HepG2 (cell line): ENCODE results near the gene IQSEC1. TPM values are rescaled to one million over a fixed set of nuclear protein-coding genes. Genes with fewer than 3 reads are reported as not detected.
A peak's percentile ranks its signal among the peaks of the same experiment; 100 is the strongest.

Source experiments
- ATF7-NPFF ChIP-seq: sonication (generic); formaldehyde crosslinking; IDR thresholded peaks from 2 replicates; pipeline ENCODE4 v1.8.1; 2023; ENCODE audit warnings: mild to moderate bottlenecking, low read depth, missing genetic modification reagents, moderate library complexity
- BORCS8-MEF2B ChIP-seq: sonication (generic); formaldehyde crosslinking; IDR thresholded peaks from 2 replicates; pipeline ENCODE4 v1.8.0; 2022; ENCODE audit warnings: mild to moderate bottlenecking, missing genetic modification reagents
- CCAR2 ChIP-seq: fragments of 200-400 bp; formaldehyde crosslinking; optimal IDR thresholded peaks from 2 replicates; pipeline ENCODE3; 2018; ENCODE audit warnings: low read depth, mild to moderate bottlenecking, low read length, moderate library complexity
- CENPX ChIP-seq: sonication (generic); formaldehyde crosslinking; IDR thresholded peaks from 2 replicates; pipeline ENCODE4 v1.9.0; 2021; ENCODE audit warnings: mild to moderate bottlenecking, missing genetic modification reagents, moderate library complexity
- CREB3 ChIP-seq: sonication (generic); formaldehyde crosslinking; IDR thresholded peaks from 2 replicates; pipeline ENCODE4 v1.5.0; 2020; ENCODE audit warnings: missing genetic modification reagents
- EP300 ChIP-seq, 3 experiments: sonication (generic) in 1 of 3; formaldehyde crosslinking in 1 of 3; IDR thresholded peaks; 2 replicates each; pipeline versions ENCODE4 v1.5.1 to v1.6.1; 2011 to 2020; ENCODE audit warnings: low read depth in 2 of 3, low read length in 2 of 3, borderline replicate concordance in 1 of 3, improper control_type of control experiment in 1 of 3, mild to moderate bottlenecking in 1 of 3, missing genetic modification reagents in 1 of 3, moderate library complexity in 1 of 3
- FOXP1 ChIP-seq, 2 experiments: fragments of 450-650 bp in 1 of 2; IDR thresholded peaks; 2 replicates each; pipeline ENCODE4 v1.6.1; 2017 to 2018; ENCODE audit warnings: antibody characterized with exemption in 1 of 2
- RCOR2 ChIP-seq: IDR thresholded peaks from 2 replicates; pipeline ENCODE4 v1.6.1; 2016; ENCODE audit warnings: missing biosample characterization, missing genetic modification reagents
- SKI ChIP-seq: fragments of 450-650 bp; IDR thresholded peaks from one replicate; pipeline ENCODE4 v1.6.1; 2018; ENCODE audit warnings: mild to moderate bottlenecking; ENCODE audit not compliant: partially characterized antibody
- SOX13 ChIP-seq, 3 experiments: fragments of 450-650 bp in 1 of 3; sonication (generic) in 1 of 3; formaldehyde crosslinking in 1 of 3; IDR thresholded peaks in 2 of 3; conservative IDR thresholded peaks in 1 of 3; 2 replicates each; pipeline versions ENCODE4 v1.5.0 to v1.6.1; 2016 to 2020; ENCODE audit warnings: antibody characterized with exemption in 1 of 3, mild to moderate bottlenecking in 1 of 3, missing compliant biosample characterization in 1 of 3, missing genetic modification reagents in 1 of 3, moderate library complexity in 1 of 3
- SOX5 ChIP-seq: IDR thresholded peaks from 2 replicates; pipeline ENCODE4 v1.6.1; 2016; ENCODE audit warnings: borderline replicate concordance
- SP5 ChIP-seq: IDR thresholded peaks from 2 replicates; pipeline ENCODE4 v1.6.1; 2016; ENCODE audit warnings: low read depth, borderline replicate concordance
- TAF15 ChIP-seq: fragments of 200-400 bp; formaldehyde crosslinking; IDR thresholded peaks from one replicate; pipeline ENCODE4 v1.6.1; 2018; ENCODE audit warnings: mild to moderate bottlenecking, low read depth, low read length; ENCODE audit not compliant: poor library complexity, severe bottlenecking
- USF2 ChIP-seq, 2 experiments: sonication (generic) in 1 of 2; formaldehyde crosslinking in 1 of 2; IDR thresholded peaks; 2 replicates each; pipeline versions ENCODE4 v1.5.1 to v1.6.1; 2011 to 2020; ENCODE audit warnings: borderline replicate concordance in 1 of 2, low read depth in 1 of 2, low read length in 1 of 2, mild to moderate bottlenecking in 1 of 2, missing genetic modification reagents in 1 of 2, moderate library complexity in 1 of 2
- ZBTB1 ChIP-seq: sonication (generic); formaldehyde crosslinking; IDR thresholded peaks from 2 replicates; pipeline ENCODE4 v1.4.0; 2020; ENCODE audit warnings: missing genetic modification reagents, borderline replicate concordance
- ZBTB37 ChIP-seq: sonication (generic); formaldehyde crosslinking; IDR thresholded peaks from 2 replicates; pipeline ENCODE4 v1.4.0; 2020; ENCODE audit warnings: mild to moderate bottlenecking, missing genetic modification reagents
- ZFP36L1 ChIP-seq: sonication (generic); formaldehyde crosslinking; IDR thresholded peaks from 2 replicates; pipeline ENCODE4 v1.8.0; 2022; ENCODE audit warnings: mild to moderate bottlenecking, missing genetic modification reagents, moderate library complexity
- ZGPAT ChIP-seq: IDR thresholded peaks from 2 replicates; pipeline ENCODE4 v1.6.1; 2016; ENCODE audit warnings: mild to moderate bottlenecking
- polyA plus RNA-seq, 8 experiments: library from polyadenylated mRNA; depleted of rRNA in 3 of 8; stranded (reverse) in 7 of 8; unstranded in 1 of 8; fragments of >200 nt; fragmentation: Illumina TruSeq in 4 of 8; extraction: Trizol in 4 of 8; gene quantifications; 2 replicates each; pipeline versions ENCODE4 v1.2.1 to v1.2.3, GENCODE V29; 2011 to 2016; ENCODE audit warnings: low read depth in 4 of 8, missing spikeins in 1 of 8, mixed read lengths in 1 of 8; ENCODE audit not compliant: insufficient read depth in 1 of 8
- total RNA-seq, 5 experiments: library from RNA; depleted of rRNA; stranded (reverse); fragments of >200 nt; fragmentation: Illumina TruSeq; extraction: Trizol; gene quantifications; 2 replicates each; pipeline ENCODE4 v1.2.3, GENCODE V29; 2016; ENCODE audit warnings: low read depth in 1 of 5

IQSEC1 gene
- total and polyA plus RNA-seq, 2 of the 13 experiments (the other 11 are each of a cell fraction or from before 2014, with no cell fraction given): 17.4 to 20.2 TPM

GRCh38 chr3:12999147-13000140 is 73.8 kb downstream of the IQSEC1 start (continued):
- TF ChIP-seq SOX13 (IDR thresholded peaks at IDR 0.05) (peak; percentile 87), SOX13 (CRISPR knock-in tag; conservative IDR thresholded peaks at IDR 0.05 in 1 of 2, IDR thresholded peaks at IDR 0.05 in 1 of 2) (peak in 1 of 2 experiments; percentile 94; a peak in 2 of 4 replicates), SOX5 (CRISPR knock-in tag) (peak; percentile 94), TAF15 (no peak), EP300 (IDR thresholded peaks at IDR 0.05; ENCODE audit: low read depth in 2 of 2, low read length in 2 of 2) (peak in 1 of 2 experiments; percentile 72; a peak in 1 of 4 replicates), EP300 (CRISPR knock-in tag; IDR thresholded peaks at IDR 0.05; ENCODE audit: borderline replicate concordance) (peak; percentile 60; the same call in 1 of the 2 replicates), CREB3 (CRISPR knock-in tag) (no peak), CCAR2 (no peak), ATF7-NPFF (no peak), ZBTB1 (CRISPR knock-in tag) (no peak), ZFP36L1 (CRISPR knock-in tag) (peak; percentile 63; the same call in 1 of the 2 replicates), CENPX (CRISPR knock-in tag) (no peak), FOXP1 (IDR thresholded peaks at IDR 0.05) (no peak), FOXP1 (CRISPR knock-in tag; IDR thresholded peaks at IDR 0.05) (peak; percentile 16; the same call in 1 of the 2 replicates), USF2 (IDR thresholded peaks at IDR 0.05; ENCODE audit: low read depth, low read length) (peak; percentile 62), USF2 (CRISPR knock-in tag; IDR thresholded peaks at IDR 0.05; ENCODE audit: borderline replicate concordance) (peak; percentile 51; the same call in 1 of the 2 replicates), ZGPAT (peak; percentile 63; the same call in 1 of the 2 replicates), BORCS8-MEF2B (CRISPR knock-in tag) (no peak), SKI (peak; percentile 87), SP5 (CRISPR knock-in tag) (peak; percentile 93), RCOR2 (CRISPR knock-in tag) (peak; percentile 71; the same call in 1 of the 2 replicates), ZBTB37 (CRISPR knock-in tag) (no peak)
